Hematopoietic multipotent progenitor cell treated with erythropoietin and hydrocortisone succinate and interleukin-3 and kit ligand, for 8 days (in vitro differentiated cells): ENCODE data around the gene PKNOX1.
"Not testable (repeated sequence)": the region's sequence is repeated elsewhere in the genome, so short reads cannot be mapped to it uniquely, and the experiment has no call there.

Experiments
- DNase-seq: peaks from one replicate; pipeline ENCODE4 v3.0.0-alpha.2; 2015

The PKNOX1 gene

DNA sequence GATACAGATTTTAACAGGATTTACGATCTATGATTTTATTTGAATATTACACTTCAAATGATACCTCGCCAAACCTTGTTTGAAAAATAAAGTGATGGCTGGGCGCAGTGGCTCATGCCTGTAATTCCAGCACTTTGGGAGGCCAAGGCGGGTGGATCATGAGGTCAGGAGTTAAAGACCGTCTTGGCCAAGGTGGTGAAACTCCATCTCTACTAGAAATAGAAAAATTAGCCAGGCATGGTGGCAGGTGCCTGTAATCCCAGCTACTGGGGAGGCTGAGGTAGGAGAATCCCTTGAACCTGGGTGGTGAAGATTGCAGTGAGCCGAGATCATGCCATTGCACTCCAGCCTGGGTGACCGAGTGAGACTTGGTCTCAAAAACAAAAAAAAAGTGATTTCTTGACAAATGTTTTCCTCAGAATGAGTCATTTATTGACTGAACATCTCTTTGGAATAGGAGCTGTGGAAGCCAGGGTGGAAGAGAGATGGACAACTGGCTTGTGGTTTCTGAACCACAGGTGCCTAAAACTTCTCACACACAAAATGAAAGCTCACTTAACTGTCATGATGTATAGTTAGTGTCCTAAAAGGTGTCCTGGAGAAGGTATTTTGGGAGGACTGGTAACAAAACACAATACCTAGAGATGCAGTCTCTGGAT lies 11.9 kb downstream of the PKNOX1 start:
- DNase-seq: no peak

DNA sequence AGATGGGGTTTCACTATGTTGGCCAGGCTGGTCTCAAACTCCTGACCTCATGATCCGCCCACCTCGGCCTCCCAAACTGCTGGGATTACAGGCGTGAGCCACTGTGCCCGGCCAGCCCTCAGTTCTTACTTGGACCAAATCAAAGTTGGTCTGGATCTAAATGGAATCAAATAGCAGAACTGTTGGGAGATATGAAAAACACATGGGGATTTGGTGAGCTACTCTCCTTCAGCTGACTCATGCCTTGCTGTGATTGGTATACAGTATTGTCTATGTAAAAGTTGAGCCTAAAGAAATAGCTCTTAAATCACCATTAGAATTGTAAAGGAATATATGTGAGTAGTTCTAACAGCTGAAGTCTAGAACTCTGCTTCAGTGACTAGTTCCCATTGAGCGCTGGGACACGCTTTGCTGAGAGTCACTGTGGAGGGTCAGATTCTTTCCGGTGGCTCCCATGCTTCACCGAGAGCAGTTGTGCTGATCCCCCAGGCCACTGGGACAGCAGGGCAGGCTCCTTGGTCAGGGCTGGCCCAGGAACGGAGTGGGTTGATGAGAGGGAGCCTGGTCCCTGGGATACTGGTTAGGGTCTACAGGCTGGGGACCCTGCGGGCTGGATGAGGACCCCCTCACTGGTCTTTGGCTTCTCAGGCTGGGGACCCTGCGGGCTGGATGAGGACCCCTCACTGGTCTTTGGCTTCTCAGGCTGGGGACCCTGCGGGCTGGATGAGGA lies 14.0 kb downstream of the PKNOX1 start:
- no peak for DNase-seq

DNA sequence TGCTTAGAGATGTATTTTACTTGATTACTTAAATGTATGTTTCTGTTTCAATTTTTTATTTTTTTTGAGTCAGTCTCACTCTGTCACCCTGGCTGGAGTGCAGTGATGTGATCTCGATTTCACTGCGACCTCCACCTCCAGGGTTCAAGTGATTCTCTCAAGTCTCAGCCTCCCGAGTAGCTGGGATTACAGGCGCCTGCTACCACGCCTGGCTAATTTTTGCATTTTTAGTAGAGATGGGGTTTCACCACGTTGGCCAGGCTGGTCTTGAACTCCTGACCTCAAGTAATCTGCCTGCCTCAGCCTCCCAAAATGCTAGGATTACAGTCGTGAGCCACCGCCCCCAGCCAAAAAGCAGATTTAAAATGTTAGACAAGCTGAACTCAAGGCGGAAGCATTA lies 15.0 kb downstream of the PKNOX1 start:
- DNase-seq: not testable (repeated sequence)

DNA sequence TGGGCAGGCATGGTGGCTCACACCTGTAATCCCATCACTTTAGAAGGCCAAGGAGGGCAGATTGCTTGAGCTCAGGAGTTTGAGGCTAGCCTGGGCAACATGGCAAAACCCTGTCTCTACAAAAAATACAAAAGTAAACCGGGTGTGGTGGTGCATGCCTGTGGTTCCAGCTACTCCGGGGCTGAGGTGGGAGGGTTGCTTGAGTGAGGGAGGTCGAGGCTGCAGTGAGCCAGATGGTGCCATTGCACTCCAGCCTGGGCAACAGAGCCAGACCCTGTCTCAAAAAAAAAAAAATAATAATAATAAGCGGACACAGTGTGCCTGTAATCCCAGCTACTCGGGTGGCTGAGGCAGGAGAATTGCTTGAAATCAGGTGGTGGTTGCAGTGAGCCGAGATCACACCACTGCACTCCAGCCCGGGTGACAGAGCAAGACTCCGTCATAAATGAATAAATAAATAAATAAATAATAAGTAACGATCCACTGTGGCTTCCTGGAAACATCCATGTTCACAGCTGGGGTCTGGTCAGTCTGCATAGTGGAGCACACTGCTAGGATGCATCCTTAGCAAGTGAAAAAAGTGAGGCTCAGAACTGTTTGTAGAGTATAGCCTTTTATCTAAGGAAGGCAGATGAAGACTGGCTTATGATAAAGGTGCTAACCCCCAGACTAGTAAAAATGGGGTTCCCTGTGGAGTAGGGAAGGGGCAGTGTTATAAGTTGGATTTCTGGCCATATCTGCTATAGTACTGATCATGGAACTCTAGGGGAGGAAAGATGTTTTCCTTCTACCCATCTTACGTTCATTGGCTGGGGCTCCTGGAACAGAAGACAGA lies 15.7 kb downstream of the PKNOX1 start:
- peak; percentile 60 for DNase-seq

DNA sequence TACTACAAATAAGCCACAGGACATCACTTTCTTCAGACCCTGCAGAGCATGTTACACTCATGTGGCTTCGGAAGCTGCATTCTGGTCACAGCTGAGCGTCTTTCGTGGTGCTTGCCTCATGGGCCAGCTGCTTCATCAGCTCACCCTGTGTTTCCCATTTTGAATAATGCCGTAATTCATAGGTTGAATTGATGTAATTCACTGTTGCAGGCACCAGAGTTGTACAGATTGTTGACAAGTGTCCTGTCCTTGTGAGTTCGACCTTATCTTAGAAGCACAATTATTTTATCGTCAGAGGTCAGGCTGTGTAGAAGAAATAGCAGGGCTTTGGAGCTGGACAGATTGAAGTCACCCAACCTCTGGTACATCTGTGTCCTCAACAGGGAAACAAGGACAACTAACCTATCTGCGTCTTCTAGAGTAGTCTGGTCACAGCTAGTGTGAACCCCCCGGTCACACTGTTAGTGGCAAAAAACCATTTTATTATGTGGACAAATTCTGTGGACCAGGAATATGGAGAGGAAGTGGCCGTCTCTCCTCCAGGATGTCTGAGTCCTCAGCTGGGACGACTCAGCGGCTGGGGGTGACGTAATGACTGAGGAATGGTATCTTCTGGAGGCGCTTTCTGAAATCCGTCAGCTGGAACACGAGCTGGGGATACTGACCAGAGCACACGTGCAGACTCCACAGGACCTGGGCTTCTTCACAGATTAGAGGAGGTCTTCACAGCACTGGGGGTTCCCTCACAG lies 17.8 kb downstream of the PKNOX1 start:
- peak; percentile 9 for DNase-seq

DNA sequence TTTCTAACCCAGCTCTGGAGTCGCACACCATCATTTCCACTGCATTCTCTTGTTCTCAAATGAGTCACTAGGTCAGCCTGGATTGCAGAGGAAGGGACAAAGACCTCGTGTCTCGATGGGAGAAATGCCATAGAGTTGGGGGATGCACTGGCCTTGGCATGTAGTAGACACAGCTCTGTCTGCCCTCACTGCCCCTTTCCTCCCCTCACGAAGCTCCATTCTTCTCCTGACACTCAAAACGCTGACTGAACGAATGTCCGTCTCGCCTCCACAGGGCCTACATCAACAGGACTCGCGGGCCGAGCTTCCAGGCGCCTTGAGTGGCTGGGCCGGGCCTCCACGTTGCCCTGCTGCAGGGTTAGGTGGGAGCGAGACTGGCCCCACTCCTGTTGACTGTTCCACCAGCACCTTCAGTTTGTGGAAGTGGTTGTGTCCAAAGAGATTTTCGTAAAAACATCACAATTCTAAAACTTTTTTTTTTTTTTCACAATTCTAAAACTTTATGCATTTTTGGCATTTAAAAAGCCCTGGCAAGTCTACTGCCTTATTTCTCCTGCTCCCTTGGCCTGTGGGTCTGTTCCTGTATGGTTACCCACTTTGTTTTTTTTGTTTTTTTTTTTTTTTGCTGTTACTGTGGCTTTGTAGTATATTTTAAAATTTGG lies 18.8 kb downstream of the PKNOX1 start:
- no peak for DNase-seq

DNA sequence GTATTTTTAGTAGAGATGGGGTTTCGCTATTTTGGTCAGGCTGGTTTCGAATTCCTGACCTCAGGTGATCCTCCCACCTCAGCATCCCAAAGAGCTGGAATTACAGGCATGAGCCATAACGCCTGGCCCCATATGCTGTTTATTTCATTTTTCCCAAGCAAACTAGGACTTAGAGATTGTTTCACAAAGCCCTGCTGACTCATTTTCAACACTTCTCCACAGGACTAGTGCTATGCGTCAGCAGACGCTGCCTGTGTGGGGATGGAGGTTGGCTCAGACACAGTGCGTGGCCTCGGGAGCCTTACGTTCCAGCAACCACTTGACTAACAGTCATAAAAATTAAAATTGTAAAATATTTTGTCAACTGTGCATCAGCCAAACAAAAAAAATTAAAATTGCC lies 22.7 kb downstream of the PKNOX1 start:
- no peak for DNase-seq

DNA sequence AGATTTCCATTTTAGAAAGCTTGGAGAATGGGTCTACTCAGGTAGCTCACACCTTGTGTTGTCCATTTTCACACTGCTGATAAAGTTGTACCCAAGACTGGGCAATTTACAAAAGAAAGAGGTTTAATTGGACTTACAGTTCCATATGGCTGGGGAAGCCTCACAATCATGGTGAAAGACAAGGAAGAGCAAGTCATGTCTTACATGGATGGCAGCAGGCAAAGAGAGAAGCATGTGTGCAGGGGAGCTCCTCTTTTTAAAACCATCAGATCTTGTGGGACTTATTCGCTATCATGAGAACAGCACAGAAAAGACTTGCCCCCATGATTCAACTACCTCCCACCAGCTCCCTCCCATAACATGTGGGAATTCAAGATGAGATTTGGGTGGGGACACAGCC lies 23.6 kb downstream of the PKNOX1 start:
- not testable (repeated sequence) for DNase-seq

DNA sequence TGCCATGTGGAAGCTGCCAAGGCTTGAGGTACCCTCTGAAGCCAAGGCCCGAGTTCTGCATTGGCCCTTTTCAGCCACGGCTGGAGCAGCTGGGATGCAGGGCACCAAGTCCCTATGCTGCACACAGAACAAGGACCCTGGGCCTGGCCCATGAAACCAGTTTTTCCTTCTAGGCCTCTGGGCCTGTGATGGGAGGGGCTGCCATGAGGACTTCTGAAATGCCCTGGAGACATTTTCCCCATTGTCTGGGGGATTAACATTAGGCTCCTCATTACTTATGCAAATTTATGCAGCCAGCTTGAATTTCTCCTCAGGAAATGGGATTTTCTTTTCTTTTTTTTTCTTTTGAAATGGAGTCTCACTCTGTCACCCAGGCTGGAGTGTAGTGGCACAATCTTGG lies 24.8 kb downstream of the PKNOX1 start:
- not testable (repeated sequence) for DNase-seq

DNA sequence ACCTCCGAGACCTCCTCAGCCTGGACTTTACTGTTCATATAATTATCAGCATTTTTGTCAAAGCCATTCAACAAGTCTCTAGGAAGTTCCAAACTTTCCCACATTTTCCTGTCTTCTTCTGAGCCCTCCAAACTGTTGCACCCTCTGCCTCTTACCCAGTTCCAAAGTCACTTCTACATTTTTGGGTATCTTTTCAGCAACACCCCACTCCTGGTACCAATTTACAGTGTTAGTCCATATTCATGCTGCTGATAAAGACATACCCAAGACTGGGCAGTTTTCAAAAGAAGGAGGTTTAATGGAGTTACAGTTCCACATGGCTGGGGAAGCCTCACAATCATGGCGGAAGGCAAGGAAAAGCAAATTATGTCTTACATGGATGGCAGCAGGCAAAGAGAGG lies 25.7 kb downstream of the PKNOX1 start:
- DNase-seq: not testable (repeated sequence)

DNA sequence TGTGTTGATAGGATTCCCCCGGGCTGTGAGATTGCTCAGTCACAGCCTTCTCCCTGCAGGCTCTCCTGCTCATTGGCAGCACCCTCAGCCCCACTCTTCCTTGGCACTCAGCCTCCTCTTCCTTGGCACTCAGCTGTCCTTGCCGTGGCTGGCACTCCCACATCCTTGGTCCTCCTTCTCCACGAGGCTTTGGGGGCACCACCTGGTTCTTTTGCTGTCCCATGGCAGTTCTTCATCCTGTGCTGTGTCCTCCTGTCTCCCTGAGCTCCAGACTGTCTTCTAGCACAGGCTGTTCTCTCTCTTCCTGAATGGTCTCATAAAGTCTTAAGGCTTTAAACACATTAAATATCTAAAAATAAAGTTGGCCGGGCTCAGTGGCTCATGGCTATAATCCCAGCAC lies 27.0 kb downstream of the PKNOX1 start:
- no peak for DNase-seq

DNA sequence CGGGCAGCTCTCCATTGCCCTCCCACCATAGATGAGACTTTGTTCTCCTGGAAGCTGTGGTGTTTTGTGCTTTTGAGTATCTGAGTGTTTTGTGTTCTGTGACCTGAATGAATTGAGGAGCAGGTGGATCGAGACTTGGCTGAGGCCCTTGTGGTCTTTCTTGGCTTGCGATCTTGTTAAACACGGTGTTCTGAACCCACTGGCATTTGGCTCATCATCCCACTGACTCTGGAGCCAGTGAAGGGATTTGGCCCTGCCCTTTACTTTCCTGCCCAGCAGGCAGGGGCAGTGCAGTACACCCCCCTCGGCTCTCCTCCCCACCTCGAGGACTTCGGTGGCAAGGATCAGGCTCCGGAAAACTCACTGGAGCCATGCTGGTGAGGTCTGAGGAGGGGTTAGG lies 30.6 kb downstream of the PKNOX1 start:
- no peak for DNase-seq

DNA sequence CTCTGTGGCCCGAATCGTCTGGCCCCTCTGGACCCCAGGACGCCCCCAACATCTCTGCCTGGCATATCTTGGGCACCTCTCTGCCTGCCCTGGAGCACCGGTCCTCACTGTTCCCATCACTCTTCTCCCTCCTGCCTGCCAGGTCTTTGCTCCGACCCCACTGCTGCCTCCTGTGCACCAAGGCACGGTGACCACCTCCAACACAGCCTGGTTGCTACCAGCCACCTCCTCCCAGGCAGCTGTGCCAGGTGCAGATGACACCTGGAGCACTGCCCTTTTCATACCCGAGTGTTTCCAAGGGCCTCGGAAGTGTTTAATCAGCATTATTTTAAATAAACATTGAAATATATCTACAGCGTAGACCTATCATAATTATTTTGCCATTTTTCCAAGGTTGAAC lies 31.3 kb downstream of the PKNOX1 start:
- no peak for DNase-seq

DNA sequence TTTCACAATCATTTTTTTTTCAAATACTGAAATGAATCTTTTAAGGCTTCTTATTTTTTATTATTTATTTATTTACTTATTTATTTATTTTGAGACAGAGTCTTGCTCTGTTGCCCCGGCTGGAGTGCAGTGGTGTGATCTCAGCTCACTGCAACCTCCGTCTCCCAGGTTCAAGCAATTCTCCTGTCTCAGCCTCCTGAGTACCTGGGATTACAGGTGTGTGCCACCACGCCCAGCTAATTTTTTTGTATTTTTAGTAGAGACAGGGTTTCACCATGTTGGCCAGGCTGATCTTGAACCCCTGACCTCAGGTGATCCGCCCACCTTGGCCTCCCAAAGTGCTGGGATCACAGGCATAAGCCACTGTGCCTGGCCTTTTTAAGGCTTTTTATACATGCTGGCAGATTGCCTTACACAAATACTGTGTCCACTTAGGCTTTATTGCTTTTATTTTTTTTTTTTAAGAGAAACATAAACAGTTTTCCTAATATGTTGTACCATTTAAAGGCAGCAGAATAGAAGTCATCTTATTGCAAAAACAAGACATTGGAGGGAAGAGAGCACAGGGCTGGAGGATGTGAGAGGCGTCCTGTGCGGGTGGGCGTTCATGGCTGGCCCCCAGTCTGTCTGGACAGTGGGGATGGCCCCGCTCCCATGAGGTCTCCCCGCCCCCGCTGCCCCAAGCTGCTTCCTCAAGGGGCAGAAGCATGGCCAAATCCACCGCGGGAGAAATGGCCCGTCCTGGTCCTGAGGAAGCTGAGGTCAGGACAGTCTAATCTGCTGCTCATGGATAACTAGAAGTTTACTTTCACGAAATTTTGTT lies 31.9 kb downstream of the PKNOX1 start:
- not testable (repeated sequence) for DNase-seq

DNA sequence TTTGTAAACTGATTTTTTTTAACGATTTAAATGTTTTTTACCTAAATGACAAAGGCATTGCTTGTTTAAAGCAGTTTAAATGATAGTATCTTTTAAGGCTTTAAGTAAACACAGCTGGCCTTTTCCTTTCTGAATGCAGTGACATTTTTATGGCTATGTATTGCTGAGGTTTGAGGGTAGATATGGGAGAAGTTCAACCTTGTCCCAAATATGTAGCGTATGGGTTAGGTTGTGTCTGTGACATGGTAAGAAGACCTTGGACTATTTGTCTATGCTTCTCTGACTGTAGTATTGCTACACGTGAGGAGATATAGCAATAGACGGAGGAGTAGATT lies 32.5 kb downstream of the PKNOX1 start:
- DNase-seq: no peak

DNA sequence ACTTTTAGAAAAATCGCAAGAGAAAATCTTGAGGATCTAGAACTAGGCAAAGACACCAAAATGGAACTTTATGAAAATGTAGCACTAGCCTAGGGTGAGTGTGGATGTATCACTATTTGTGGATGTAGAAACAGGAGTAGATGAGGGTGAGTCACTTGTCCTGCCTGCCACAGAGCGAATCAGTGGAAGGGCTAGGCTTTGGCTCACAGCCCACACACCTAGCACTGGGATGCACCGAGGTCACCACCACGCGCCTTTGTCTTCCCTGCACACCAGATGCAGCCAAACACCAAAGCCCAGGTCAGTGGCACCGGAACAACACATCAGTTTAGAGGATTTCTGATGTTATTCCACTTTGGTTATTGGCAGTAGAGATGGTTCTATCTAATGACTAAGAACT lies 38.2 kb downstream of the PKNOX1 start:
- DNase-seq: no peak

DNA sequence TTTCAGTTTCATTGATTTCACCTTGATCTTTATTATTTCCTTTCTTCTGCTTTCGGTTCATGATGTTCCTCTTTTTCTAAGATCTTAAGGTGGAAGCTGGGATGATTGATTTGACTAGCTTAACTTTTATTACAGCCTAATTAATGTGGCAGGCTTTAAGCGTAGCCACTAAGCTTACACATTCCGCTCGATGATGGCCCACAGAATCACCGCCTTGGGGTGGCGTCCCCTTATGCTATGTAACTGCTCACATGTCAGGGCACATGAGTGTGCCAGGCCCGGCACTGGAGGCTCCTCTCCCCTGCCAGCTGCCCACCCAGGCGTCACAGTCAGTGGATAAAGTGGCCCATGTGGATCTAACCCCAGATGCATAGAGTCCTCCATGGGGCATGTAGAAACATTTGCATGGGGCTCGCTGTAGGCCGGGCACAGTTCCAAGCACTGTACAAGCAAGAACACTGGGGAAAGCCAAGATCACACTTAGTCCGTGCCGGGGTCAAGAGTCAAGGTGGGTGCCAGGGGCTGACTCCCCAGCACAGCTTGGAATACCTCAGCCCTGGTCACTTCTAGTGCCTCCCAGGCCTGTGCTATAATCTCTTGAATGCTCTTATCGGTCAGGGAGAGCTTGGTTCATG lies 41.7 kb downstream of the PKNOX1 start:
- DNase-seq: no peak

DNA sequence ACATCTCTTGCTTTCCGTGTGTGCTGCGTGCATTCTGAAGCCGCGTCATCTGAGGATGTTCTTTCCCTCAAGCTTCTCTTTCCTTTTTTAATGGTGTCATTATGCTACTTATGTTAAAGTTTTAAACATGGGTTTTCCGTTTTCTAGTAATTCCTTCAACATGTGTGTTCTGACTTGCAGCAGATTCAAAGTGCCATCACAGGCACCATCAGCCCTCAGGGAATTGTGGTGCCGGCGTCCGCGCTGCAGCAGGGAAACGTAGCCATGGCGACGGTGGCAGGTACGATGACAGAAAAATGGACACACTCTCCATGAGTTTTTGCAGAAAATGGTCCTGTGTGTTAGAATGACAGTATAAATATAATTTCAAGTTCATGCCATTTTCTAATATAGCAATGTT lies 42.4 kb downstream of the PKNOX1 start:
- no peak for DNase-seq

DNA sequence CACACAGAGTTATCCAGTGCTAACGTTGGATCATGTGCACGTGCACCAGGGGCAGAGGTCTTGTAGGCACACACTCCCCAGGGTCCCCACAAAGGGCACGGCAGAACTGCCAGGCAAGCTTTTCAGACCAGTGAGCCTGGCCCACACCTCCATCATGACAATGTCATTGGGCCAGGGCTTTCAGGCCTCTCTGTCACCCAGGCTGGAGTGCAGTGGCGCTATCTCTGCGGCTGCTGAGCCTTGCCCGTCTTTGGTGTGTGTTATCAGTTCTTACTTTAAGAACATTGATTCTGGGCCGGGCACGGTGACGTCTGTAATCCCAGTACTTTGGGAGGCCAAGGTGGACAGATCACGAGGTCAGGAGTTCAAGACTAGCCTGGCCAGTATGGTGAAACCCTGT lies 44.2 kb downstream of the PKNOX1 start:
- no peak for DNase-seq

DNA sequence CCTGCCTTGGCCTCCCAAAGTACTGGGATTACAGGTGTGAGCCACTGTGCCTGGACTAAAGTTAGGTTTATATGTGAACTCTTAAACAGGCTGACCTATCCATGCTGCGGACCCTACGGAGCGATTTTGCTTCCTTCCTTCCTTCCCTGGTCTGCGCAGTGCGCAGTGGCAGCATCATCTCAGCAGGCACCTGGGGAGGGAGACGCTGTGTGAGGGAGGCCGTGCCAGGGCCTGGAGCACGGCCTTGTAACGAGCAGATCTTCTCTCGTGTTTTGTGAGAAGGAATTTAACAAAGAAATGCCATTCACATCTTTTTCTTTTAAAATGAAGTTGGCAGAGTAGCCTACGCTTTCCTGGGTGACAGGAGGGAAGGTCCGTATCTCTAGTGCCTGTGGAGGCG lies 45.8 kb downstream of the PKNOX1 start:
- no peak for DNase-seq

DNA sequence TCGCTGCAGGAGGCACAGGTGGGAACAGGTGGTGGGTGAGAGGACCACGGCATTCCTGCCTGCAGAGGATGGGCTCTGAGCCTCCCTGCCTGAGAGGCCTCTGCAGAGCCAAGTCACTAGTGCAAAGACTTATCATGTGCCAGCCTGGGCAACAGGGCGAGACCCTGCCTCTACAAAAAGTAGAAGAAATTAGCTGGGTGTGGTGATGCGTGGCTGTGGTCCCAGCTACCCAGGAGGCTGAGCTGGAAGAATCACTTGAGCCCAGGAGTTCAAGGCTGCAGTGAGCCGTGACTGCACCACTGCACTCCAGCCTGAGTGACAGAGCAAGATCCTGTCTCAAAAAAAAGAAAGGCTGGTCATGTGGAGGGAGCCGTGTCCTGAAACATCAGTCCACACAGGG lies 46.4 kb downstream of the PKNOX1 start:
- no peak for DNase-seq
